GM19438 (cell line): ENCODE measurements around the gene DOCK1.

Source experiments
- ATAC-seq: cut with Tn5 transposase; IDR thresholded peaks from one replicate; pipeline ENCODE4 v1.9.1; 2021; ENCODE audit warnings: low read depth; ENCODE audit not compliant: unreplicated experiment

DOCK1 gene

GRCh38 chr10:127368101-127368500 is 462.9 kb downstream of the DOCK1 start:
- no peak for ATAC-seq

DNA sequence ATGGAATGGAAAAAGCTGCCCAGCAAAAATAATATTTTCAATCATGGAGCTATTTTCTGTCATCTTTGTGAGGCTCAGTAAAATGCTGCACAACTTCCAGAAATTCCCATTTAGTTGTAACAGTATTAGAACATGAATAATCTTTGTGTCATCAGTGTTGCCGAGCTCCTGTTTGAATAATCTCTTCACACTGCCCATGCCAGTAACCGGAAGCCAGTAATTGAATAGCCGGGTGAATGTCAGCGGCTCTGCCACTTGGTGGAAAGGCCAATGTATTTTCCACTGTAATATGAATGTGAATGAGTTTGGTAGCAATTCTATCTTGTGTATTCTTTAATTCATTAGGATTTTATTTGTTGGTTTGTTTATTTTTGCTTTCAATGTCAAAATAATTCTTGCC is 463.7 kb downstream of the DOCK1 start:
- no peak for ATAC-seq

GRCh38 chr10:127370601-127371000 is 465.4 kb downstream of the DOCK1 start:
- ATAC-seq = no peak

DNA sequence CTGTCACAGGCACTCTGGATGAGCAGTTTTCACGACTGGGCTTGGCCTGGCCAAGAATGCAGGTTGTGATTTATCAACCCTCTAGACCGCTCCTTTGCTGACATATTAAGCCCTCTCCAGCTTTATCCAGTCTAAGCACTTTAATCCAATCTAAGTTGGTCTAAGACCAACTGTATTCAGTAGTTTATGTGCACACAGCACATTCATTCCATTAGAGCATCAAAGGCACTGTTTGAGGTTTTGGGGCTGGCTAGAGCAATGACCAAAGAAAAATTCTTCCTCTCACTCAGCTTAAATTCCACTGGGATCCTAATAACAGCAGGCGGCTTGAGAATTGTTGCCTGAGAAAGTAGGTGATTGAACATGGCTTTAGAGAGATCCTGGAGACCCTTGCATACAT is 467.1 kb downstream of the DOCK1 start:
- ATAC-seq = no peak

DNA sequence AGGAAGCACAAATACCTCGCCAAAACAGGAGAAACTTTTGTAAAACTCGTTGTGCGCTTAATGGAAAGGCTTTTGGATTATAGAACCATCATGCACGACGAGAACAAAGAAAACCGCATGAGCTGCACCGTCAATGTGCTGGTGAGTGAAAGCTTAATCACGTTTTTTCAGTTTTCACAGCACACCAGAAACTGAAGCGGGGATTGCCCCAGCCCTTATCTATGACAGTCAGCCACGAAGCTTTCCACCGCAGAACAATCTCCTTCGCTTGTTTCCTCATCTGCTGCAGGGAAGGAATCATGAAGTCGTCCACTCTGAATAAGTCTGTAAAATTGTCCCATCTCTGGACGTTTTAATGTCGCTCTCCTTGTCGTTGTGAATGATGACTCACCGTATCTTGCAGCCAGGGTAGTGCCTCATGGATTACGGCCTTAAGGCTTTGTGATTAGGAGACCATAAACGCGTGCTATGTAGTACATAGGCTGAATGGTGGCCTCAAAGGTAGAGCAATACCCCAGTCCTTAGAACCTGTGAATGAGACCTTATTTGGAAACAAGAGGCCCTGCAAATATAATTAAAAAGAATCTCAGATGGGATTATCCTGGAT is 468.9 kb downstream of the DOCK1 start:
- no peak for ATAC-seq

DNA sequence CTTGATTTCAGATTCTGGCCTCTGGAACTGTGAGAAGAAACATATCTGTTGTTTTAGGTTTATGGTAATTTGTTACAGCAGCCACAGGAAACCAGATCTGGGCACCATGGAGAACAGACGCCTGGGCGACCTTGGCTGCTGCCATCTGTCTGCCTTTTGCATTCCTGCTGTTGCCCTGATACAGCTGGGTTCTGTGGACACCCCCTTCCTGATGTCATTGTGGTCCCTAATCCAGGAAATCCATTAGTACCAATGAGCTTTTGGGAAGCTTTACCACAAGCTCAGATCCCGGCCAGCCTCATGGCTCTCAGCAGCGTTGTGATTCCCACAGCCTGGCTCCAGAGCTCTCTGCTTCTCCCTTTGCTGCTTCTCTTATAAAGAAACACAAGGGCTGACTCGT is 469.7 kb downstream of the DOCK1 start:
- no peak for ATAC-seq

DNA sequence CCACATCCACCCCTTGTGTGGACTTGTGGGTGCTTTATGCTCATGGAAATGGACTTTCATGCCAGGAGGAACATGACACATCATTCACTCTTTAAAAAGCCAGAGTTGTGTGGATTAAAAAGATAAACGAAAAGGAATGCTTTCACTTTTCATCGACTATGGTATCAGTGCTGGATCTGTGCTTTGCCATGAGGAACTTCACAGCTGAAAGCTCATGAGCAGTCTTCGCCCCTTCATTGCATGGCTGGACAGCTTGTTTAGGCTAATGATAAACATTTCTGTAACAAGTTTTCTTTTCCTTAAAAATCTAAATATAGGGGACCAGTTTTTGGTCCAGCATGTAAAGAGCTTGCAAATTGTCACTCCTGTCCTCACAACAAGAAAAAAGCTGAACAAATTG is 470.2 kb downstream of the DOCK1 start:
- ATAC-seq = no peak

DNA sequence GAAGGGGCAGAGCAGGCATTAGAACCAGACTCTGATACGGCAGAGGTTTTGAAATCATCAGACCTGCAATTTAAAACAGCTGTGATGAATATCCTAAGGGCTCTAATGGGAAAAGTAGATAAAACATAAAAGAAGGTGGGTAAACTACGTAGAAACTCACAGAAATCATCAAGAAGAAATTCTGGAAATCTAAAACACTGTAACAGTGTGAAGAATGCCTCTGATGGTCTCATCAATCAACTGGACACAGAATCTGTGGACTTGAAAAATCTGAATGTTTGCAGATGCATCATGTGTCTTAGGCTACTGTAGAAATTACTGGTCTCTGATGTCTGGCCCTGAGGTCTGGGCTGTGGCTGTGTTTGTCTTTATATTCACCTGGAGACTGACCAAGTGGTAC is 470.8 kb downstream of the DOCK1 start:
- no peak for ATAC-seq

DNA sequence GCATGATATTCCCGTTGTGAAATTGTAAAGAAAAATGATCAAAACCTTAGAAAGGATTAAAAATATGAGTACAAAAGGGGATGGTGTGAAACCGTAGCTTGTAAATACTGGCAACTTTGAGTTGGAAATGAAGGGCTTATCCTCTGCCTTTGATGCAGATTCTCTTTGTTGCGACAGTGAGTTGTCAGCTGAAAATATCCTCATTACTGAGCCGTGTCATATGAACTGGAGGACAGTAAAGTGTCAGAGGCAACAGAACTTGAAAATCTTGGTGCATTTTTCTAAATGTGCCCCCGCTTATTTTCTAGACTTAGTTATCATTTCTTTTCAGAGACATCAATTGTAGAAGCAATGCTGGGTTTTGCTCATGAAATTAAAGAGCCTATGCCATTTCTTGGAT is 473.4 kb downstream of the DOCK1 start:
- no peak for ATAC-seq

- ATAC-seq = no peak
Measured at GRCh38 chr10:127384532-127384931, 479.3 kb downstream of the DOCK1 start.

DNA sequence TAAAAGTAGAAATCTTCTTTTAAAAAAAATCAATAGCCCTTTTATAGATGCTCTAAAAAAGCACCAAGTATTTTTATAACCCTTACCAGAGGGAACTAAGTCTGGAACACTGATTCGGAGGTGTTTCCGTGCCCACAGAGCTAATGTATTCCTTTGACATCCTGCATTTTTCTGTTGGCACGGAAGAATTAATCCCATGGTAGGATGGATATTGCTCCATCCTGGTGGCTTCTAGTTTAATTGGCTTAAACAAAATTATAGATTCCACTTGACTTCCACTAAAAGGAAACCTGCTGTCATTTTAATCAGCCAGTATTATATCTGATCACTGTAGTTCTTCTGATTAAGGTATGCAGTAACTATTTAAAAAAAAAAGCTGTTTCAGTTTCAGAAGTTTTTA is 479.8 kb downstream of the DOCK1 start:
- ATAC-seq = no peak

GRCh38 chr10:127386606-127387327 is 481.5 kb downstream of the DOCK1 start:
- ATAC-seq = no peak

DNA sequence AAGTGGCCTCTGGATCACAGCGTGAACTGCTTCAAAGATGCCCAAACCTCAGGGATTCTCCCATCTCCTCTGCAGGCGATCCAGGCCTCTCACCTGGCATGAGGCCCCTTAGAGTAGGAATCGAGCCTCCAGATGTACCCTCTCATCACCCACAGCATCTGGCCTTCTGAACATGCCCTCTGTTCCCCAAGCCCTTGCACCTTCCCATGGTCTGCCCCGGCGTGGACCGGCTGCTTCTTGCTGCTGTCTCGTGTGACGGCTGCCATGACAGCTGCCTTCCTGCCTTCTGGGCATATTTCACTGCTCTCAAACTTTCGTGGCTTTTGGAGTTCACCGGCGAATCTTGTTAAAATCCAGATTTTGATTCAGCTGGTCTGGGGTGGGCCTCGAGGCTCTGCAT is 486.6 kb downstream of the DOCK1 start:
- ATAC-seq = no peak

DNA sequence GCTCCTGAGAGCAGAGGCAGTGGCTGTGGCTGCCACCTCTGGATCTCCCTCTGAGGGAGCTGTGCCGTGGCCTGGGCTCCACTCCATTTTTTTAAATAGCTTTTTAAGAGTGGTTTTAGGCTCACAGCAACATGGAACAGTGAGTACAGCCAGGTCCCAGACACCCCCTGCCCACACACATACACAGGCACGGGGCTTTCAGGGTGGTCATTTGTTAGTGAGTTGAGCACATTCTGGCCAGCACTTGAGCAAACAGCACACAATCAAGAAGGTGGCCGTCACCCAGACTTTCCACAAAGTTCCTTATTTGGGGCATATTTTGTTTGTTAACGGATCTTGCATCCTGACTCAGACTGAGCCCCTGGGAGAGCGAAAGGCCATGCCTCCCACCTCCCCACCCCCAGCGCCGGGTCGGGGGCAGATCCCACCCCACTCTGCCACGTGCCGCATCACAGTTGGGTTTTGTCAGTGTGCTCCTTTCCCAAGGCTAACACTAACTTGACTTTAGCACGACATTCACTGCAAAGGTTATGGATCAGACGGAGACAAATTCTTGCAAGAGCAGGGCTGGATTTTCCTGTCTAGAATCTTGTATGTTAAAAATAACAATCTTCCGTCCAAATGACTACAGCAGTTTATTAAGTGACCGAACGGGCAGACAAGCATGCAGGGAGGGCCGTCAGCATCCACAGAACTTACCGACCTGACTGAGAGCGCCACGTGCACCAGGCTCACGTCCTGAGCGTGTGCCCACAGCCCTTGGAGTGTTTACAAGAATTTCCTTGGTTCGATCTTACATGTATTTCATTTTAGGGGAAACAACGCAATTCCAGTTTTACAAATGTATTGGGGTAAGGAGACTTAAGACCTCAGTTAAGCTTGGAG is 487.4 kb downstream of the DOCK1 start:
- no peak for ATAC-seq

GRCh38 chr10:127398140-127398970 is 493.1 kb downstream of the DOCK1 start:
- no peak for ATAC-seq

GRCh38 chr10:127398971-127399365 is 493.7 kb downstream of the DOCK1 start:
- no peak for ATAC-seq

DNA sequence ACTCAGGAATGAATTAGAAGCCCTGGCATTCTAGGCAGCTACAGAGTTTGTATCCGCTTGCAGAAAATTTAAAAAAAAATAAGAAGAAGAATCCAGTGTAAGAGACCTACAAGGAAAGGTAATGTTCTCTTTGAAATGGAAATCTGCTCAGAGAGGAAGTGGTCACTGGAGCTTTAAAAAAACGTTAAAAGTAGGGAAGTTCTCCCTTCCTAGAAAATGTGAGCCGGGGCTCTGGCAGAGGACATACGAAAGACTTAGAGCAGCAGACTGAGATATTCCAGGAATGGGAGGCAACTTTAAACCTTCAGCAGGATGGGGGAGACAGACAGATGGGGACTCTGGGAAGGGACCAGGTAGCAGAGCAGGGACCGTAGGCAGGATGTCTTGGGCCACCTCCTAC is 494.4 kb downstream of the DOCK1 start:
- no peak for ATAC-seq

GRCh38 chr10:127400216-127400615 is 495.0 kb downstream of the DOCK1 start:
- no peak for ATAC-seq

- ATAC-seq = no peak
Measured at GRCh38 chr10:127402596-127403409, 497.6 kb downstream of the DOCK1 start.

DNA sequence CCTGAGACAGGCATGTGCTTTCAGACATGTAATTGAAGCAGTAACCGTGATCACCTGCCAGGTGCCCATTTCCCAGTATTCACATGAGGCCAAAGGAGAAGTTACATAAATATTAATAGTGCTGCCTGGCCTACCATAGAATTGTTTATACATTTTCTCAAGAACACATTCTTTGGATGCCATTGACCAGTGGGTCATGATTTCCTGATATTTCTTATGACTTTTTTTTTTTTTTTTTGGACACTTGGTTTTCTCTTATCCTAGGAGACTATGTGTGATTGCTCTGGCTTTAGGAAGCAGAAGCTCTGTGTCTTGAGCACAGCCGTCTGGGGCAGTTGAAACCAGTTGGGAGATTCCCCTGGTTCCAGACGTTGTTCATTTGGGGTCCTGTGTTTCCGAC is 500.0 kb downstream of the DOCK1 start:
- ATAC-seq = no peak
